Esophagus squamous epithelium (tissue), 4 donors: Measurements from ENCODE around the gene TPSD1.

ENCODE experiments used
- POLR2A ChIP-seq, 4 donors: fragments of 450-650 bp; IDR thresholded peaks; one replicate each; pipeline ENCODE4 v1.6.1; 2017; ENCODE audit warnings: antibody characterized with exemption in 4 of 4, mild to moderate bottlenecking in 4 of 4, moderate library complexity in 3 of 4
- TF ChIP-seq, protein P1 (sequence below), 6 experiments: fragments of 450-650 bp in 4 of 6; fragments of 200-600 bp in 2 of 6; sonication (generic) in 2 of 6; IDR thresholded peaks; one replicate each; pipeline ENCODE4 v1.5.1; 2016 to 2019; ENCODE audit warnings: antibody characterized with exemption in 6 of 6, mild to moderate bottlenecking in 4 of 6, moderate library complexity in 4 of 6

DNA sequence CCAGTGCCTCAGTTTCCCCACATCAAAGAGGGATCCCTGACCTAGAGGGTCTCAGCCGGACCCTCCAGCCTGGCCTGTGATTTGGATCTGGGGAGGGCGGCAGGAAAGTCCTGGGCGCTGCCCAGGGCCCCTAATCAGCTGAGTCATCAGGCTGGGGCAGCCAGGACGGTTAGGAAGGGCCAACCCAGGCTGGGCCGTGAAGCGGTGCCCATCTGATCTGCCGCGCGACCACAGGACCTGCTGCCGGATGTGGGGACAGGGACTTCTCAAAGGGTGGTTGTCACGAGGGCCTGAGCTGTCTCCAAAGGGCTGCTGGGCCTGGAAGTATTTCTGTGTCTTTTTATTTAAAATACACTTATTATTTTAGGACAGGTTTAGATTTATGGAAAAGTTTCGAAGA is 11.0 kb upstream of the TPSD1 start:
- TF ChIP-seq, protein P1, sequence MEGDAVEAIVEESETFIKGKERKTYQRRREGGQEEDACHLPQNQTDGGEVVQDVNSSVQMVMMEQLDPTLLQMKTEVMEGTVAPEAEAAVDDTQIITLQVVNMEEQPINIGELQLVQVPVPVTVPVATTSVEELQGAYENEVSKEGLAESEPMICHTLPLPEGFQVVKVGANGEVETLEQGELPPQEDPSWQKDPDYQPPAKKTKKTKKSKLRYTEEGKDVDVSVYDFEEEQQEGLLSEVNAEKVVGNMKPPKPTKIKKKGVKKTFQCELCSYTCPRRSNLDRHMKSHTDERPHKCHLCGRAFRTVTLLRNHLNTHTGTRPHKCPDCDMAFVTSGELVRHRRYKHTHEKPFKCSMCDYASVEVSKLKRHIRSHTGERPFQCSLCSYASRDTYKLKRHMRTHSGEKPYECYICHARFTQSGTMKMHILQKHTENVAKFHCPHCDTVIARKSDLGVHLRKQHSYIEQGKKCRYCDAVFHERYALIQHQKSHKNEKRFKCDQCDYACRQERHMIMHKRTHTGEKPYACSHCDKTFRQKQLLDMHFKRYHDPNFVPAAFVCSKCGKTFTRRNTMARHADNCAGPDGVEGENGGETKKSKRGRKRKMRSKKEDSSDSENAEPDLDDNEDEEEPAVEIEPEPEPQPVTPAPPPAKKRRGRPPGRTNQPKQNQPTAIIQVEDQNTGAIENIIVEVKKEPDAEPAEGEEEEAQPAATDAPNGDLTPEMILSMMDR (IDR thresholded peaks at IDR 0.05) = no peak
- TF ChIP-seq POLR2A (IDR thresholded peaks at IDR 0.05) = no peak
